ENCODE measurements around the gene COPB2.

The COPB2 gene

DNA sequence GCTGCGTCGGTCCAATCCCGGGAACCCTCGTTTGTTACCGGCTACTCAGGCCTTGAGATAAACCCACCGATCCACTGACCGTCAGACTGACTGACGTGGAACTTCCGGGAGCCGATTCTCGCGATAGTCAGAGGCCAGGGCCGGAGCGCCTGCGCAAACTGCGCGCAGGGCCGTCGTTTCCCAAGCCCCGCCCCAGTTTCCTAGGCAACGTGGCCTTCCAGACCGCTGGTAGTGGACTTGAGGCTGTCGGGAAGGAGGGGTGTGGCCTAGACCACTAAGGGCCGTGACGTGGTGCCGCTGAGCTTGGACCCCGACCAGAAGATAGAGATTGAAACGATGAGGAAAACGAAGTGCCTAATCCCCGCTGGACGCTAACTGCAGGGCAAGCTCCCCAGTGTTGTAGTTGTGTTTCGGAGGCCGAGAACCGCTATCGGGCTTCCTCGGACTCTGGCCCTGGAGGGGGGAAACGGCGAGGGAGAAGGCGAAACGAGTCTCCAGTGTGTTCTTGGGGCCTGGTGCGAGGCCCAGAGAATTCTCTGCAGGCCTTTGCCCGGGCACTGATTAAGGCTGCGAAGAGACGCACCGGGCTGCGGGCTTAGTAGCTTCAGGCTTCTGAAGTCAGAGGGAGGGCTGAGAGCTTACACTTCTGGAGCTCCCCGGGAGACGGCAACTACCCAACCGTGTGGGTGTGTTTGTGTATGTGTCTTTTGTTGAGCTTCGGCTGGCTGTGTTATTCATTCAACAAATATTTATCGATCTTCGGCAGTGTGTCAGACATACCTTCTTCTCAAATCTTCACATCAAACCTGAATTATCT lies at the start of gene COPB2:
Gene COPB2, minus strand, starts transcription at position 96 of the 817 bp plus-strand sequence. CDS start 97 bp downstream, outside the sequence.
- TF ChIP-seq, protein P1, sequence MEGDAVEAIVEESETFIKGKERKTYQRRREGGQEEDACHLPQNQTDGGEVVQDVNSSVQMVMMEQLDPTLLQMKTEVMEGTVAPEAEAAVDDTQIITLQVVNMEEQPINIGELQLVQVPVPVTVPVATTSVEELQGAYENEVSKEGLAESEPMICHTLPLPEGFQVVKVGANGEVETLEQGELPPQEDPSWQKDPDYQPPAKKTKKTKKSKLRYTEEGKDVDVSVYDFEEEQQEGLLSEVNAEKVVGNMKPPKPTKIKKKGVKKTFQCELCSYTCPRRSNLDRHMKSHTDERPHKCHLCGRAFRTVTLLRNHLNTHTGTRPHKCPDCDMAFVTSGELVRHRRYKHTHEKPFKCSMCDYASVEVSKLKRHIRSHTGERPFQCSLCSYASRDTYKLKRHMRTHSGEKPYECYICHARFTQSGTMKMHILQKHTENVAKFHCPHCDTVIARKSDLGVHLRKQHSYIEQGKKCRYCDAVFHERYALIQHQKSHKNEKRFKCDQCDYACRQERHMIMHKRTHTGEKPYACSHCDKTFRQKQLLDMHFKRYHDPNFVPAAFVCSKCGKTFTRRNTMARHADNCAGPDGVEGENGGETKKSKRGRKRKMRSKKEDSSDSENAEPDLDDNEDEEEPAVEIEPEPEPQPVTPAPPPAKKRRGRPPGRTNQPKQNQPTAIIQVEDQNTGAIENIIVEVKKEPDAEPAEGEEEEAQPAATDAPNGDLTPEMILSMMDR (IDR thresholded peaks at IDR 0.05; ENCODE audit: low read length, missing control alignments), result no peak
- H3K4me3 ChIP-seq (replicated peaks; ENCODE audit: low read depth, low read length), result peak within 1 kb of the TSS; percentile 96
- DNase-seq (ENCODE audit: low read depth), result peak; percentile 100

DNA sequence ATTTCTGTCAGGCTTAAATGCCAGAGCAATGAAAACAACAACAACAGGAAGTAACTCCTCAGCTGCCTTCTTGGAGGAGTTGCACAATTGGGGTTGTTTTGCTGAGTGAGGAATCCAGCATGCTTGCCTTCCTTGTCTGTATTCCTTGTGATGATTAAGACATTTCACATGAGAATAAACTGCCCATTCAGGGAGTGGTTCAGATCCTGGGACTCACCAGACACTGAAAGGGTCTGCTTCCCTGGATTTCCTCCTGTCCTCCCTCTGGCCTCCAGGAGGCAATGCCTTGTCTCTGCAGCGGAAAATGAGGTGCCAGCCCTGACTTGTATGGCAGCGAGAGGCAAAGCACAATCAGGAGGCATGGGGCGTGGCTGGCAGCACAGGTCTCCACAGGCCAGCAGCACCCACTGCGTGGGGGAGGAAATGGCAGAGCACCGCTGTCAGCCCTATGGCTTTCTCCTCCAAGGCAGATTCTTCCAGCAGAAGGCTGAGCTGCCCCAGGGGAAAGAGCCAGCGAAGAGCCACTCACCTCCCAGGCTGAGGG lies 45.4 kb upstream of the COPB2 start:
- no peak overlapping the region for H3K4me3 ChIP-seq (replicated peaks; ENCODE audit: low read depth, low read length)
- peak; percentile 86 for DNase-seq (ENCODE audit: low read depth)
- TF ChIP-seq, protein P1 (IDR thresholded peaks at IDR 0.05; ENCODE audit: low read length, missing control alignments), result no peak

DNA sequence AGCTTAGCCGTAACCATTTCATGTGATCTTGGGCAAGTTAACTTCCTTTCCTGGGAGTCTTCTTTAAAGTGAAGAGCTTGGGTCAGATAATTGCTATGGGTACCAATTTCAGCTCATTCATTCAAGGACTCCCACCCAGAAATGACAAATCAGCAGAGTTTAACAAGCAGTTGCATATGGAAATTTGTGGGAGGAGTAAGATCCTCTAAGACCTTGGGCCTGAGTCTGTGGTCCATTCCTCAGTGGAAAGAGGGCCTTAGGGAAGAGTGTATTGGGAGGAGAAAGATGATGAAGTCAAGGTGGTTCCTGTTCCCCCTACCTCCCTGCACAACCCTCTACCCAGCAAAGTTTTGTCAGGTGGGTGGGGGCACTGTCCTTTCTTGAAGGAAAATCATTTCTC lies 44.8 kb upstream of the COPB2 start:
- H3K4me3 ChIP-seq (replicated peaks; ENCODE audit: low read depth, low read length), result no peak overlapping the region
- TF ChIP-seq, protein P1 (IDR thresholded peaks at IDR 0.05; ENCODE audit: low read length, missing control alignments), result no peak
- no peak for DNase-seq (ENCODE audit: low read depth)

DNA sequence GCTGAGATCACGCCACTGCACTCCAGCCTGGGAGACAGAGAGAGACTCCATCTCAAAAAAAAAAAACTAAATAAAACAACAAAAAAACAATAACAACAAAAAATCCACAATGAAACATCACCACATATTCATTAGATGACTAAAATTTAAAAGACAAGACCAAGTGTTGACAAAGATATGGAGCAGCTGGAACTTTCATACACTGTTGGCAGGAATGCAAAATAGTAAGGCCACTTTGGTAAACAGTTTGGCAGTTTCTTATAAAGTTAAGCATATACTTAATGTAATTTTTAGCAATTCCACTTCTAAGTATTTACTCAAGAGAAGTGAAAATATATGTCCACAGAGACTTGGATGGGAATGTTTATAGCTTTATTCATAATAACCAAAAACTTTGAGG lies 43.6 kb upstream of the COPB2 start:
- TF ChIP-seq, protein P1 (IDR thresholded peaks at IDR 0.05; ENCODE audit: low read length, missing control alignments), result no peak
- DNase-seq (ENCODE audit: low read depth), result no peak
- no peak overlapping the region for H3K4me3 ChIP-seq (replicated peaks; ENCODE audit: low read depth, low read length)

DNA sequence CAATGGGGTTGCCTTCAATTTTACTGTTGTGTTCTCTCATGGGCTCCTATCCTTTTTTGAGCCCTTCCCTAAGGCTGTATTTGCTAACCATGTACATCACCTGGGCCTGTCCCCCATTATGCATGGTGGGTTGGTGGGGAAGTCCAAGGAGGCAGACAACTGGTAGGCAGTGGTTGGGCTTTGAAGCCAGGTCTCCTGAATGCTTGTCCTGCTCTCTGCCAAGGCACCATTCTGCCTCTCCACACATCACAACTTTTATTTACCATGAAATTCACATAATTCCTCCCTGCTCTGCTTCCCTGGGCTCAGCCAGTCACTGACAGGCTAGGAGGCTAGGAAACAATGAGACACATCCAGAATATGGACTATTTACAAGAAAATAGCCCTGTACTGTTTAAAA lies 41.0 kb upstream of the COPB2 start:
- H3K4me3 ChIP-seq (replicated peaks; ENCODE audit: low read depth, low read length), result no peak overlapping the region
- TF ChIP-seq, protein P1 (IDR thresholded peaks at IDR 0.05; ENCODE audit: low read length, missing control alignments), result no peak
- no peak for DNase-seq (ENCODE audit: low read depth)

DNA sequence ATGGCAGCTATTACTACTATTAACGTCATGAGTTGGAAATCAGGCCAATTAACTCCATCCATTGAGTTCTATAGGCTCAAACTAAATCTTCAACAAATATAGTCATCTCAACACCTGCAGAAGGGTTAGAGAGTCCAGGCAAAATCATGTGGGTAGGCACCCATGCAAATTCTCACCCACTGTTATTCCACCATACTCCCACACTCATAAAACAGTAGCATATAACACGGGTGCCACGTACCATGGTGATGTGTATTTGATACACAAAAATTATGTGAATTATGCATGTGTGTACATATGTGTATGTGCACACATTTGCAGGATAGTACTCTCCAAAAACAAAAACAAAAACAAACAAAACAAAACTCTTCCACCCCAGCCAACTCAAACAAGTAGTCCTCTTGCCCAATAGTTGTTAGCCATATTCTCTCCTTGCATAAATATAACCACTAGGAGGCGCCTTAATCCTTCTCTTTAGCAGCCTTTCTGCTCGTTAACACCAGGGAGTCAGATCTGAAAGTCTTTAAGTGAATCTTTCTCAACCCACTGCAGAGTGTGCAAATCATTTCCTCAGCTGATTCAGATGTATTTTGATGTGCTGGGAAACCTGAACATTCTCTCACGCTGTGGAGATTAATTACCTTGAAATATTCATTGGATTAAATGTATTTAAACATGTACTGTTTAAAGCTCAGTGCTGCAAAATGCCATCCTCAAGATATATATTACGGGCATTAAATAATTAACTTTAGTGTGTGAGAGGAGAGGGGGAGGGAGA lies 38.0 kb upstream of the COPB2 start:
- H3K4me3 ChIP-seq (replicated peaks; ENCODE audit: low read depth, low read length), result no peak overlapping the region
- DNase-seq (ENCODE audit: low read depth), result peak; percentile 87
- TF ChIP-seq, protein P1 (IDR thresholded peaks at IDR 0.05; ENCODE audit: low read length, missing control alignments), result peak; percentile 76
